Mesendoderm (in vitro differentiated cells): ENCODE measurements around the gene CCDC169.

ENCODE experiments used
- DNase-seq: peaks from one replicate; pipeline ENCODE4 v3.0.0; 2013
- H2AK5ac ChIP-seq: 2 replicates; pipeline ENCODE4 v1.6.1; 2013; ENCODE audit warnings: low read length, inconsistent platforms
- H2BK120ac ChIP-seq: 2 replicates; pipeline ENCODE4 v1.6.1; 2013; ENCODE audit warnings: low read depth, mild to moderate bottlenecking, low read length, moderate library complexity, mixed read lengths
- H2BK15ac ChIP-seq: replicated peaks from 2 replicates; pipeline ENCODE4 v1.6.1; 2013; ENCODE audit warnings: low read depth, mild to moderate bottlenecking, moderate library complexity
- H2BK5ac ChIP-seq: 2 replicates; pipeline ENCODE4 v1.6.1; 2013; ENCODE audit warnings: low read length, inconsistent platforms
- H3K18ac ChIP-seq: 2 replicates; pipeline ENCODE4 v1.6.1; 2013; ENCODE audit warnings: mild to moderate bottlenecking, low read length, mixed read lengths
- H3K23ac ChIP-seq: one replicate; pipeline ENCODE4 v1.6.1; 2013; ENCODE audit warnings: low read length
- H3K27ac ChIP-seq: 2 replicates; pipeline ENCODE4 v1.5.1; 2013; ENCODE audit warnings: low read depth, mild to moderate bottlenecking, inconsistent platforms, low read length, moderate library complexity
- H3K27me3 ChIP-seq: 2 replicates; pipeline ENCODE4 v1.6.1; 2013; ENCODE audit warnings: low read length, control low read depth, mild to moderate bottlenecking, inconsistent platforms; ENCODE audit not compliant: insufficient read depth, poor library complexity
- H3K36me3 ChIP-seq: 2 replicates; pipeline ENCODE4 v1.6.1; 2013; ENCODE audit warnings: low read length, inconsistent platforms; ENCODE audit not compliant: control insufficient read depth, insufficient read depth
- H3K4ac ChIP-seq: one replicate; pipeline ENCODE4 v1.6.1; 2013; ENCODE audit warnings: low read depth, mild to moderate bottlenecking, low read length, moderate library complexity
- H3K4me1 ChIP-seq: 2 replicates; pipeline ENCODE4 v1.6.1; 2013; ENCODE audit warnings: low read depth, low read length, inconsistent platforms; ENCODE audit not compliant: control insufficient read depth
- H3K4me2 ChIP-seq: 2 replicates; pipeline ENCODE4 v1.6.1; 2013; ENCODE audit warnings: low read length
- H3K4me3 ChIP-seq: 2 replicates; pipeline ENCODE4 v1.5.1; 2013; ENCODE audit warnings: mild to moderate bottlenecking, low read length
- H3K56ac ChIP-seq: one replicate; pipeline ENCODE4 v1.6.1; 2013; ENCODE audit warnings: low read length
- H3K79me1 ChIP-seq: 2 replicates; pipeline ENCODE4 v1.6.1; 2013; ENCODE audit warnings: low read length, inconsistent platforms
- H3K79me2 ChIP-seq: 2 replicates; pipeline ENCODE4 v1.6.1; 2013; ENCODE audit warnings: mild to moderate bottlenecking, low read length; ENCODE audit not compliant: control insufficient read depth, insufficient read depth
- H3K9ac ChIP-seq: 2 replicates; pipeline ENCODE4 v1.6.1; 2013; ENCODE audit warnings: low read length, inconsistent platforms
- H4K5ac ChIP-seq: one replicate; pipeline ENCODE4 v1.6.1; 2013; ENCODE audit warnings: low read length
- H4K8ac ChIP-seq: one replicate; pipeline ENCODE4 v1.6.1; 2013; ENCODE audit warnings: low read depth, mild to moderate bottlenecking, control low read depth, low read length, moderate library complexity
- WGBS: extraction: QIAGEN DNeasy Blood & Tissue Kit; methylation state at CpG from one replicate; pipeline ENCODE4 v1.1.7; 2013; ENCODE audit warnings: low lambda C conversion rate, missing lambda C conversion rate; ENCODE audit not compliant: insufficient coverage; ENCODE audit errors: extremely low coverage; 5-methylcytosine and 5-hydroxymethylcytosine counted together

The CCDC169 gene

GRCh38 chr13:36343766-36344165, 46.2 kb upstream of the CCDC169 start:
- no peak overlapping the region for H2BK5ac ChIP-seq
- peaks cover 5% of the 10 kb centered on the region for H3K79me1 ChIP-seq
- no peaks in the 10 kb centered on the region for H3K36me3 ChIP-seq
- H2BK120ac ChIP-seq: peak overlapping the region; percentile 61
- no peak overlapping the region for H3K4me3 ChIP-seq
- peak overlapping the region; percentile 92 for H2BK15ac ChIP-seq
- no peak overlapping the region for H3K9ac ChIP-seq
- no peaks in the 10 kb centered on the region for H3K27me3 ChIP-seq
- H2AK5ac ChIP-seq: no peak overlapping the region
- no peak overlapping the region for H3K56ac ChIP-seq
- H3K79me2 ChIP-seq: peaks cover 23% of the 10 kb centered on the region
- H4K8ac ChIP-seq: no peak overlapping the region
- peaks cover 5% of the 10 kb centered on the region for H3K4me1 ChIP-seq
- no peak overlapping the region for H4K5ac ChIP-seq
- no peak overlapping the region for H3K23ac ChIP-seq
- peak overlapping the region; percentile 51 for H3K18ac ChIP-seq
- no peak overlapping the region for H3K4ac ChIP-seq
- H3K27ac ChIP-seq: no peak overlapping the region
- WGBS: no CpG with 5 or more reads among the region's 3 CpGs
- H3K4me2 ChIP-seq: no peak overlapping the region
- DNase-seq: no peak

GRCh38 chr13:36342715-36343114, 45.1 kb upstream of the CCDC169 start:
- Histone ChIP-seq H3K4ac (peak overlapping the region; percentile 9), H3K79me2 (peaks cover 27% of the 10 kb centered on the region), H3K79me1 (peaks cover 6% of the 10 kb centered on the region), H3K18ac (peak overlapping the region; percentile 15), H2BK5ac (no peak overlapping the region), H2BK15ac (no peak overlapping the region), H2BK120ac (no peak overlapping the region), H3K4me1 (peaks cover 9% of the 10 kb centered on the region), H4K8ac (no peak overlapping the region), H3K9ac (no peak overlapping the region), H3K27me3 (no peaks in the 10 kb centered on the region), H3K4me3 (no peak overlapping the region), H3K27ac (no peak overlapping the region), H3K56ac (no peak overlapping the region), H4K5ac (no peak overlapping the region), H3K4me2 (no peak overlapping the region), H3K36me3 (no peaks in the 10 kb centered on the region), H2AK5ac (no peak overlapping the region), H3K23ac (no peak overlapping the region)
- DNase-seq: no peak
- WGBS: no CpG with 5 or more reads among the region's 2 CpGs

GRCh38 chr13:36341718-36342117, 44.1 kb upstream of the CCDC169 start:
- Histone ChIP-seq H3K79me1 (peaks cover 6% of the 10 kb centered on the region), H3K56ac (no peak overlapping the region), H3K23ac (no peak overlapping the region), H4K5ac (no peak overlapping the region), H2BK15ac (no peak overlapping the region), H2BK5ac (no peak overlapping the region), H2AK5ac (no peak overlapping the region), H4K8ac (no peak overlapping the region), H3K79me2 (peaks cover 27% of the 10 kb centered on the region), H3K9ac (no peak overlapping the region), H3K4me1 (peaks cover 9% of the 10 kb centered on the region), H3K4me2 (no peak overlapping the region), H3K36me3 (no peaks in the 10 kb centered on the region), H3K18ac (no peak overlapping the region), H3K27ac (no peak overlapping the region), H3K27me3 (no peaks in the 10 kb centered on the region), H3K4me3 (no peak overlapping the region), H2BK120ac (no peak overlapping the region), H3K4ac (no peak overlapping the region)
- DNase-seq: no peak
- WGBS: 100% methylated on average over 1 of the region's 1 CpG

- H3K4ac ChIP-seq: no peak overlapping the region
- no CpG with 5 or more reads among the region's 4 CpGs for WGBS
- no peak overlapping the region for H3K18ac ChIP-seq
These were observed 42.1 kb upstream of the CCDC169 start for GRCh38 chr13:36339600-36340155.

GRCh38 chr13:36337938-36338641, 40.5 kb upstream of the CCDC169 start:
- Histone ChIP-seq H3K4me3 (no peak overlapping the region), H3K18ac (no peak overlapping the region)

More at GRCh38 chr13:36339600-36340155, 42.1 kb upstream of the CCDC169 start:
- Histone ChIP-seq H3K9ac (no peak overlapping the region), H4K8ac (peak overlapping the region; percentile 86), H3K27me3 (no peaks in the 10 kb centered on the region), H3K79me2 (peaks cover 36% of the 10 kb centered on the region), H3K36me3 (no peaks in the 10 kb centered on the region), H3K23ac (no peak overlapping the region), H4K5ac (no peak overlapping the region), H3K4me3 (no peak overlapping the region), H2AK5ac (no peak overlapping the region), H3K27ac (no peak overlapping the region), H2BK15ac (no peak overlapping the region), H3K79me1 (peaks cover 10% of the 10 kb centered on the region), H2BK120ac (no peak overlapping the region), H3K4me1 (peaks cover 9% of the 10 kb centered on the region), H3K56ac (no peak overlapping the region), H3K4me2 (no peak overlapping the region), H2BK5ac (no peak overlapping the region)
- DNase-seq: no peak

More at GRCh38 chr13:36337938-36338641, 40.5 kb upstream of the CCDC169 start:
- Histone ChIP-seq H4K8ac (no peak overlapping the region), H3K23ac (no peak overlapping the region), H3K4me2 (no peak overlapping the region), H3K36me3 (no peaks in the 10 kb centered on the region), H2BK15ac (no peak overlapping the region), H3K79me2 (peaks cover 35% of the 10 kb centered on the region), H2BK5ac (no peak overlapping the region), H4K5ac (peak overlapping the region; percentile 33), H3K27ac (peak overlapping the region; percentile 40), H3K4ac (no peak overlapping the region), H3K56ac (no peak overlapping the region), H3K27me3 (no peaks in the 10 kb centered on the region), H3K4me1 (peaks cover 7% of the 10 kb centered on the region), H2AK5ac (no peak overlapping the region), H3K79me1 (peaks cover 12% of the 10 kb centered on the region), H2BK120ac (no peak overlapping the region), H3K9ac (no peak overlapping the region)
- WGBS: no CpG with 5 or more reads among the region's 3 CpGs
- DNase-seq: peak; percentile 53
